ENCODE measurements around the gene IPCEF1.

Gene IPCEF1

GRCh38 chr6:154219250-154219649, 137.4 kb downstream of the IPCEF1 start:
- DNase-seq = no peak
- TF ChIP-seq CTCF (IDR thresholded peaks at IDR 0.05; ENCODE audit: low read depth, low read length) = no peak
- no peaks in the 10 kb centered on the region; the same call in 1 of the 2 replicates for H3K4me1 ChIP-seq
- H3K36me3 ChIP-seq = no peaks in the 10 kb centered on the region
- H3K27me3 ChIP-seq = no peaks in the 10 kb centered on the region
- no peak overlapping the region for H3K4me3 ChIP-seq (ENCODE audit: low read depth, low read length)
- H3K9me3 ChIP-seq = no peaks in the 10 kb centered on the region

- H3K9me3 ChIP-seq = no peaks in the 10 kb centered on the region
- H3K4me3 ChIP-seq (ENCODE audit: low read depth, low read length) = no peak overlapping the region
- no peak for TF ChIP-seq CTCF (IDR thresholded peaks at IDR 0.05; ENCODE audit: low read depth, low read length)
- DNase-seq = no peak
- H3K36me3 ChIP-seq = no peaks in the 10 kb centered on the region
- no peaks in the 10 kb centered on the region; the same call in 1 of the 2 replicates for H3K4me1 ChIP-seq
- H3K27me3 ChIP-seq = no peaks in the 10 kb centered on the region
Observed at GRCh38 chr6:154218787-154219186, 137.8 kb downstream of the IPCEF1 start.

GRCh38 chr6:154218301-154218700, 138.3 kb downstream of the IPCEF1 start:
- no peak overlapping the region for H3K4me3 ChIP-seq (ENCODE audit: low read depth, low read length)
- H3K27me3 ChIP-seq = no peaks in the 10 kb centered on the region
- no peak for DNase-seq
- no peaks in the 10 kb centered on the region for H3K36me3 ChIP-seq
- H3K9me3 ChIP-seq = no peaks in the 10 kb centered on the region
- H3K4me1 ChIP-seq = no peaks in the 10 kb centered on the region; the same call in 1 of the 2 replicates
- no peak for TF ChIP-seq CTCF (IDR thresholded peaks at IDR 0.05; ENCODE audit: low read depth, low read length)

DNA sequence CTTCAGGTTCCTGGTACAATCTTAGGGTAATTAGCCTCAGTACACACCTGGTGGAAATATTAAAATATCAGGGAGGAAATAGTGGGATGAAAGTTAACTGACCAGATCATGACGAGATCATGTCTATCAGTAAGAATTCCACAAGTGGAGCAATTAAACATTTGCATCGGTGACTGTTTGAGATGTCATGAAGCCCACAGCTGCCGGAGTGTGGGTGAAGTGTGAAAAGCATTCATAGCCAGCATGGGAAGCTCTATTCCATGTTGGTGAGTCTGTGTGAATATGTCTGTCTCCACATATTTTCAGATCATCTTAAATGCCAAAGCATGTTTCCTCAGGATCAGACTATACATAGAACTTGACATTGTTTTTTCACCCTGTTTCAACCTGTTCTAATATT, 142.8 kb downstream of the IPCEF1 start:
- no peak overlapping the region for H3K4me3 ChIP-seq (ENCODE audit: low read depth, low read length)
- H3K36me3 ChIP-seq = no peaks in the 10 kb centered on the region
- no peak for TF ChIP-seq CTCF (IDR thresholded peaks at IDR 0.05; ENCODE audit: low read depth, low read length)
- no peaks in the 10 kb centered on the region for H3K9me3 ChIP-seq
- no peaks in the 10 kb centered on the region; the same call in 1 of the 2 replicates for H3K4me1 ChIP-seq
- no peak for DNase-seq
- no peaks in the 10 kb centered on the region for H3K27me3 ChIP-seq

DNA sequence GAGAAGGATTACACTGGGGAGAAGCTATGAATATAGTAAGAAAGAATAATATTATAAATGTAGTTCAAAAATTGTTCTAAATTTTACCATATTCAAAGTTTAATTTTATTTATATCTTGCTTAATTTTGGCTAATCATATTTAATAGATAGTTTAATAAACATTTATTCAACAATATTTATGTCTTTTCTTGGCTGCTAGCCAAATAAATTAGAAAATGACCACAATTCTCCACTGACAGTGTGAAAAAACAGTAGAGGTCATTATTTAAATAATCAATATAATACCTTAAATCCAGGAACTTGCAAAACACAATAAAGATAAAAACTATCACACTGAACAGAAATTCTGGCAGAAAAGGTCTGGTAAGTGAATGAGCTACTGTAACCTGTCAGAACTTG, 145.9 kb downstream of the IPCEF1 start:
- no peak for TF ChIP-seq CTCF (IDR thresholded peaks at IDR 0.05; ENCODE audit: low read depth, low read length)
- H3K4me1 ChIP-seq = no peaks in the 10 kb centered on the region
- no peak overlapping the region for H3K4me3 ChIP-seq (ENCODE audit: low read depth, low read length)
- no peaks in the 10 kb centered on the region for H3K27me3 ChIP-seq
- DNase-seq = no peak
- H3K36me3 ChIP-seq = no peaks in the 10 kb centered on the region
- no peaks in the 10 kb centered on the region for H3K9me3 ChIP-seq

DNA sequence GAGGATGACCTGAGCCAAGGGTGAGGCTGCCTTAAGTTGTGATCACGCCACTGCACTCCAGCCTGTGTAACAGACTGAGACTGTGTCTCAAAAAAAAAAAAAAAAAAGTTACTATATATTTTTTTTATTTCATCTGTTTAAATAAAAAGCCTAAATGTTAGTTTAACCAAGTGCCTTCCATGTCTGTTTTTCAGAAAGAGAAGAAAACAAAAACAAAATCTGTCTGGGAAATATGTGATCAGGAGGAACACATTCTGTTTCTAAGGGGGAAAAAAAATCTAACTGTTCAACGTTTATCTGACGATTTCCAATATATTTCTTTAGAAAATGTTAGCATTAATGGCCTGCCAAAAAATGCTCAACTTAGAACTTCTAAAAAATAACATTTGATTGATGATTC, 147.0 kb downstream of the IPCEF1 start:
- DNase-seq = no peak
- Histone ChIP-seq H3K27me3 (no peaks in the 10 kb centered on the region), H3K9me3 (no peaks in the 10 kb centered on the region), H3K36me3 (no peaks in the 10 kb centered on the region), H3K4me1 (no peaks in the 10 kb centered on the region), H3K4me3 (ENCODE audit: low read depth, low read length) (no peak overlapping the region)
- no peak for TF ChIP-seq CTCF (IDR thresholded peaks at IDR 0.05; ENCODE audit: low read depth, low read length)
